H1 (cell line): ENCODE results near the gene C3. TPM values are rescaled to one million over a fixed set of nuclear protein-coding genes. Genes with fewer than 3 reads are reported as not detected.

Experiments used
- ASH2L ChIP-seq: fragments of 200-600, 300-600 bp; sonication (generic); IDR thresholded peaks from one replicate; pipeline ENCODE4 v1.7.1; 2017; ENCODE audit warnings: low read length
- BCL11A ChIP-seq, 2 experiments: IDR thresholded peaks; one replicate each; pipeline ENCODE4 v1.6.1; 2011; ENCODE audit warnings: low read depth in 2 of 2, low read length in 2 of 2, mild to moderate bottlenecking in 2 of 2
- CHD1 ChIP-seq: IDR thresholded peaks from 2 replicates; pipeline ENCODE4 v1.6.1; 2012; ENCODE audit warnings: low read depth, low read length, improper control_type of control experiment
- CREB1 ChIP-seq: IDR thresholded peaks from 2 replicates; pipeline ENCODE4 v1.6.1; 2012; ENCODE audit warnings: inconsistent platforms
- CTBP2 ChIP-seq: IDR thresholded peaks from 2 replicates; pipeline ENCODE4 v1.7.0; 2011; ENCODE audit warnings: borderline replicate concordance, mild to moderate bottlenecking, moderate library complexity, mixed read lengths, low read length; ENCODE audit not compliant: insufficient read depth, insufficient read length
- CTCF ChIP-seq, 3 experiments: IDR thresholded peaks; 1 replicate in 2 of 3; 2 replicates in 1 of 3; pipeline versions ENCODE4 v1.5.1 to v1.6.1; 2011; ENCODE audit warnings: low read length in 3 of 3, mild to moderate bottlenecking in 3 of 3, inconsistent platforms in 2 of 3, low read depth in 1 of 3, moderate library complexity in 1 of 3; ENCODE audit not compliant: insufficient read depth in 1 of 3; ENCODE audit errors: control extremely low read depth in 1 of 3
- EP300 ChIP-seq, 2 experiments: IDR thresholded peaks; 1 replicate in 1 of 2; 2 replicates in 1 of 2; pipeline ENCODE4 v1.6.1; 2011 to 2012; ENCODE audit warnings: low read depth in 2 of 2, low read length in 2 of 2, mild to moderate bottlenecking in 2 of 2, borderline replicate concordance in 1 of 2, inconsistent platforms in 1 of 2, moderate library complexity in 1 of 2
- GTF2F1 ChIP-seq: IDR thresholded peaks from 2 replicates; pipeline ENCODE4 v1.6.1; 2012; ENCODE audit warnings: low read depth, low read length, improper control_type of control experiment, borderline replicate concordance
- HDAC6 ChIP-seq: IDR thresholded peaks from one replicate; pipeline ENCODE4 v1.7.1; 2012; ENCODE audit warnings: low read depth, mild to moderate bottlenecking, inconsistent platforms, low read length, moderate library complexity
- JUND ChIP-seq: IDR thresholded peaks from 2 replicates; pipeline ENCODE4 v1.6.1; 2011; ENCODE audit warnings: mild to moderate bottlenecking, improper control_type of control experiment, low read length
- MAFK ChIP-seq: IDR thresholded peaks from 2 replicates; pipeline ENCODE4 v1.6.1; 2012; ENCODE audit warnings: low read depth, mild to moderate bottlenecking, improper control_type of control experiment, low read length
- NRF1 ChIP-seq: IDR thresholded peaks from 2 replicates; pipeline ENCODE4 v1.6.1; 2011; ENCODE audit warnings: mild to moderate bottlenecking, low read depth, low read length, improper control_type of control experiment
- POLR2A ChIP-seq, 2 experiments: IDR thresholded peaks; 1 replicate in 1 of 2; 2 replicates in 1 of 2; pipeline ENCODE4 v1.6.1; 2011; ENCODE audit warnings: low read depth in 2 of 2, low read length in 2 of 2, mild to moderate bottlenecking in 2 of 2; ENCODE audit errors: control extremely low read depth in 1 of 2
- POLR2AphosphoS5 ChIP-seq: IDR thresholded peaks from 2 replicates; pipeline ENCODE4 v1.6.1; 2011; ENCODE audit warnings: low read depth, low read length
- POU5F1 ChIP-seq: IDR thresholded peaks from 2 replicates; pipeline ENCODE4 v1.6.1; 2011; ENCODE audit warnings: low read depth, mild to moderate bottlenecking, low read length, moderate library complexity
- RNF2 ChIP-seq: fragments of 200-900, 300-1000 bp; sonication (generic); IDR thresholded peaks from 2 replicates; pipeline ENCODE4 v1.7.1; 2016; ENCODE audit warnings: borderline replicate concordance, low read depth, mild to moderate bottlenecking, antibody characterized with exemption, low read length; ENCODE audit not compliant: poor library complexity, severe bottlenecking; ENCODE audit errors: missing control alignments
- SIRT6 ChIP-seq: IDR thresholded peaks from one replicate; pipeline ENCODE4 v1.7.1; 2012; ENCODE audit warnings: low read length, inconsistent platforms
- SP1 ChIP-seq: IDR thresholded peaks from 2 replicates; pipeline ENCODE4 v1.6.1; 2011; ENCODE audit warnings: low read depth, low read length
- SP4 ChIP-seq: IDR thresholded peaks from 2 replicates; pipeline ENCODE4 v1.6.1; 2012; ENCODE audit warnings: low read length, inconsistent platforms
- TBP ChIP-seq: IDR thresholded peaks from 2 replicates; pipeline ENCODE4 v1.6.1; 2011; ENCODE audit warnings: low read depth, low read length, improper control_type of control experiment
- USF2 ChIP-seq: IDR thresholded peaks from 2 replicates; pipeline ENCODE4 v1.6.1; 2011; ENCODE audit warnings: low read length, improper control_type of control experiment
- polyA plus RNA-seq, 7 experiments: library from polyadenylated mRNA; depleted of rRNA in 3 of 7; stranded (reverse) in 5 of 7; unstranded in 2 of 7; fragments of >200 nt in 5 of 7; fragments of 200-250 nt in 2 of 7; gene quantifications; 1 replicate in 5 of 7; 2 replicates in 1 of 7; 4 replicates in 1 of 7; pipeline versions ENCODE4 v1.2.1 to v1.2.3, GENCODE V29; 2011 to 2013; ENCODE audit warnings: missing spikeins in 2 of 7, mixed read lengths in 2 of 7
- total RNA-seq: library from RNA; stranded (reverse); fragmentation: NEBNext Ultra II Directional; extraction: Animal tissue kit (Norgen Biotek cat#: 25700); gene quantifications from 2 replicates; pipeline ENCODE4 v1.2.1, GENCODE V29; 2021

Gene C3
- total and polyA plus RNA-seq, 2 of the 8 experiments (the other 6 are each of a cell fraction or from before 2014, with no cell fraction given) = 6.4 to 12.8 TPM

- TF ChIP-seq CTCF (IDR thresholded peaks at IDR 0.05; ENCODE audit: control extremely low read depth in 1 of 3, insufficient read depth in 1 of 3, low read depth in 1 of 3, low read length in 3 of 3) = no peak
- peak; percentile 78; the same call in 1 of the 2 replicates for TF ChIP-seq SP4
- no peak for TF ChIP-seq SIRT6
- TF ChIP-seq EP300 (IDR thresholded peaks at IDR 0.05; ENCODE audit: borderline replicate concordance in 1 of 2, low read depth in 2 of 2, low read length in 2 of 2) = 0 out of 3 replicates have a peak, but pooled peaks of 1 of the 2 experiments have one; percentile 29
- TF ChIP-seq HDAC6 = no peak
- no peak for TF ChIP-seq POU5F1
- TF ChIP-seq GTF2F1 = no peak
- TF ChIP-seq BCL11A (IDR thresholded peaks at IDR 0.05; ENCODE audit: low read depth in 2 of 2, low read length in 2 of 2) = no peak
- no peak for TF ChIP-seq MAFK
- no peak for TF ChIP-seq JUND
- peak; percentile 26; the same call in 1 of the 2 replicates for TF ChIP-seq TBP
- TF ChIP-seq CHD1 = no peak
- TF ChIP-seq POLR2AphosphoS5 = 0 out of 2 replicates have a peak, but pooled peaks have one; percentile 38
- TF ChIP-seq RNF2 = no peak
- peak; percentile 92 for TF ChIP-seq CREB1
- TF ChIP-seq ASH2L = peak; percentile 27
- TF ChIP-seq POLR2A (IDR thresholded peaks at IDR 0.05; ENCODE audit: control extremely low read depth in 1 of 2, low read depth in 2 of 2, low read length in 2 of 2) = peak in 1 of 2 experiments; percentile 79; a peak in 2 of 3 replicates
- TF ChIP-seq NRF1 = no peak
- no peak for TF ChIP-seq USF2
- TF ChIP-seq SP1 = peak; percentile 85; the same call in 1 of the 2 replicates
- TF ChIP-seq CTBP2 = no peak
Observed at GRCh38 chr19:6767357-6768235, 47.1 kb upstream of the C3 start, which contains the start of gene SH2D3A (continued).
